Activated T-cell treated with anti-CD3 and anti-CD28 coated beads for 1 hour (primary cell): ENCODE measurements around the gene MYF6.

Experiments
- DNase-seq: peaks from one replicate; pipeline ENCODE4 v3.0.0-alpha.2; 2020; ENCODE audit warnings: low read depth

MYF6 gene

GRCh38 chr12:80707830-80708258 lies 410 bp downstream of the MYF6 start:
- no peak for DNase-seq

DNA sequence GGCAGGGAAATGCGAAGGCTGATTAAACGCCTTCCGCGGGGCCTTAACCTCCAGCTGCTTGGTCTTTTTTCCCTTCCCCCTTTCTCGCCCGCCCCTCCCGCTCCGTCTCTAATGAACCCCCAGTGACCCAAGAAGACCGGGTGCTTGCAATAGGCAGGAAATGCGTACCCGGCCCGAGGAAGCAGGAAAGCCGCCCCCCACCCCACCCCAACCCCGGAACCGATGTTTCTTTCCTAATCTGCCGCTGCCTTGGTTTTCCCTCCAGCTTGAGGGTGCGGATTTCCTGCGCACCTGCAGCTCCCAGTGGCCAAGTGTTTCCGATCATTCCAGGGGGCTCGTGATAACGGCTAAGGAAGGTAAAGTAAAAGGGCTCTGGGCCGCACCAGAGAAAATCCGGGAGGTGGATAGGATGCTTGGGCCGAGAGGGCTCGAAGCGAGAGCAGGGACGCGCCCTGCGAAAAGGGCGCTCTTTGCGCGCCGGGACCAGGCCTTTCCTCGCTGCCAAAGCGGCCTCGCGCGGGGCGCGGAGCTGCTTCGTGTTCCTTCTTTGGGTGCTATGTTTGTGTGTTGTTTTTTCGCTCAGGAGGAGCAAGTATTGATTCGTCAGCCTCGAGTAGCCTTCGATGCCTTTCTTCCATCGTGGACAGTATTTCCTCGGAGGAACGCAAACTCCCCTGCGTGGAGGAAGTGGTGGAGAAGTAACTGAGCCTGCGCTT lies 983 bp downstream of the MYF6 start:
- no peak for DNase-seq

- DNase-seq, result no peak
Observed at GRCh38 chr12:80708975-80709328, 1.5 kb downstream of the MYF6 start.

DNA sequence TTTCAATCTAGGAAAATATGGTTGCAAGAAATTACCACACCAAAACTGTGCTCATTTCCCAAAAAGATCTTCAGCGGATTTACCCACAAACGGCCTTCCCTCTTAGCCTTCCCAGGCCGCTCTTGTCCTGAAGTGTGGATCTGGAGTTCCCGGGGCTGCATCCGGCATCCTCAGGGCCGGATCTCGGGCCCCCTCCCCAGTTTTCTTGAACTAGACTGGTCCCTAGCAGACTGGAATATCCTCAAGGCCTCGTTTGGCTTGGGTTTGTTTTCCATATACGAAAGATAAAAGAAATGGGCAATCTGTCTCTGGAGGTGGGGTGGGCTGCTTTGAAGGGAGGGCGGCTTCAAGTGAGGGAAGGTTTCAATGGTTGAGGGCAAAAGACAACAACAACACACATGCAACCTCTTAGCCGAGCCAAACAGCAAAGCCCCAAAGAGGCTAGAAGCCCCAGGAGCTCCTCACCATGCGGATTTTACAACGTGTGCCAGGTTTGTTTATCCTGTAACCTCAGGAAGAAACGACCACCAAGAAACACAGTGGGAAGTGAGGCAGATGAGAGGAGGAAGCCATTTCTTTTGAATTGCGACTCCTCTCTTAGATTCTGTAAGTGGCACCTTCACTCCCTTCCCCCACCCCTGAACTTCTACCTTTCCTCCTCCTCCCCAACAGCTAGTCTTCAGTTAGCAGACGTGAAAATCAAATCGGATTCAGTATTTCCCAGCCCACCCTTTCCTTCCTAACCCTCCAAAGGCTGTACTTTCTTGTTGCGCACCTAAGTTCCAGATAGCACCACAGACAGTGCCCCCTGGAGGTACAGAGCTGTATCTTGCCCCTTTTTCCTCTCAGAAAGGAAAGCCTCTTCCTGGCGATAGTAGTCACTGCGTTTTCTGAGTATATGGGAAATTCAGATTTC lies 2.6 kb downstream of the MYF6 start:
- DNase-seq, result no peak

- no peak for DNase-seq
Observed at GRCh38 chr12:80710727-80711449, 3.5 kb downstream of the MYF6 start.

GRCh38 chr12:80711866-80712265 lies 4.4 kb downstream of the MYF6 start:
- DNase-seq, result no peak

- DNase-seq, result no peak
Observed at GRCh38 chr12:80712866-80713265, 5.4 kb downstream of the MYF6 start.

DNA sequence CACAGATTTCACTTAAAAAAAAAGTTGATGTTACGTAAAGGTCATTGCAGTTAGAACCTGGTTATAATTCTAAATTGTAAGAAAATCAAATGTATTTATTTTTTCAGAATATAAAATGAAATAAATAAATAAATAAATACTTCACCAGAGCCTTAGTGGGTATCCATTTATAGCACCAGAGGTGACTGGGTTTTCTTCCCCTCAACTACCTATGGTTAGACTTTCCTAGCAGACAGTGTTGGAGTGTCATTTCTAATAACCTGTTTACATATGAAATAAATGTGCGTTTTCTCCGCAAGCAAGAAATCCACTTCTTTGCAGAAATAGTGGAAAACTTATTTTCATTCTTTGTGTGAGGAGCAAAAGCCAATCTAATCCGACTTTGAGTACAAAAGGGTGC lies 6.0 kb downstream of the MYF6 start:
- DNase-seq, result no peak

GRCh38 chr12:80714055-80714454 lies 6.6 kb downstream of the MYF6 start:
- DNase-seq, result no peak

DNA sequence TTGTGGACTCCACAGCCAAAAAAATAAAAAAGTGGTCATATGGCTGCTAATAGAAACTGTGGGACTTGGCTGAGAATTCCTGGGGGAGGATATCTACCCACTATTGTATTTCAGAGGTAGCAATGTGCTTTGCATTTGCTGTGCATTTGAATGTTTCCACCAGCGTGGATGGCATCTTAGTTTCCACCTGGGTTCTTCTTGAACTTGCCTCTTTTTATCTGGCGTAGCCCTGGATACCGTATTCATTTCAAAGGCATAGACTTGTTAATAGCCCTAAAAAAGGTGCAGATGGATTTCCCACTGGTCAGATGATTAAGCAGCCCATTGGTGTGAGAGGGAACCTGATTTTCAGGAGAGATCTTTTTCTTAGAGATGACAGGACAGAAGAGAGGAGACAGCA lies 7.4 kb downstream of the MYF6 start:
- DNase-seq, result no peak

DNA sequence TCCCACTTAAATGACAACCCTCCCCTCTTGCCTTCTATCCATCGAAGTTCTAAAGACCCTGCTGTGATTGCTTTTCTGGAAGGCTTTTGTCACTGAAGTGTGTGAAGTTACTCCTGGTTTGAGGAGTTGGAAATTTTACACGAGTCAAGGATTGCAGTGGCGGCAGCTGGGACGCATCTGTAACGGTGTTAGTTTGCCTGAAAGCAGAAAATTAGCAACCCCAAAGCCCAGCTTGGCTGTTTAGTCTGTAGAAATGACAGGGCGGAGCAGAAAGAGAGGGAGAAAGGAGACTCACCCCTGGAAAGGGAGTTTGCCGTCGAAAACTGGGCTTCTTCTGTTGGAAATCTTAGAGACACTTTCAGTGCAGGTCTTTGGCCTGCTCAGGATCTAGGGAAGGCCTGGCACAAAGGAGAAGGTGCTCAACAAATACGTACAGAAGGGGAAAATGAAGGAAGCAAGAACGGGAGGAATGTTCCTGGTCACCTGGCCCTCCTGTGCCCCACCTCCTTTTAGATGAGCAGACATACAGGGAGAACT lies 8.3 kb downstream of the MYF6 start:
- no peak for DNase-seq

DNA sequence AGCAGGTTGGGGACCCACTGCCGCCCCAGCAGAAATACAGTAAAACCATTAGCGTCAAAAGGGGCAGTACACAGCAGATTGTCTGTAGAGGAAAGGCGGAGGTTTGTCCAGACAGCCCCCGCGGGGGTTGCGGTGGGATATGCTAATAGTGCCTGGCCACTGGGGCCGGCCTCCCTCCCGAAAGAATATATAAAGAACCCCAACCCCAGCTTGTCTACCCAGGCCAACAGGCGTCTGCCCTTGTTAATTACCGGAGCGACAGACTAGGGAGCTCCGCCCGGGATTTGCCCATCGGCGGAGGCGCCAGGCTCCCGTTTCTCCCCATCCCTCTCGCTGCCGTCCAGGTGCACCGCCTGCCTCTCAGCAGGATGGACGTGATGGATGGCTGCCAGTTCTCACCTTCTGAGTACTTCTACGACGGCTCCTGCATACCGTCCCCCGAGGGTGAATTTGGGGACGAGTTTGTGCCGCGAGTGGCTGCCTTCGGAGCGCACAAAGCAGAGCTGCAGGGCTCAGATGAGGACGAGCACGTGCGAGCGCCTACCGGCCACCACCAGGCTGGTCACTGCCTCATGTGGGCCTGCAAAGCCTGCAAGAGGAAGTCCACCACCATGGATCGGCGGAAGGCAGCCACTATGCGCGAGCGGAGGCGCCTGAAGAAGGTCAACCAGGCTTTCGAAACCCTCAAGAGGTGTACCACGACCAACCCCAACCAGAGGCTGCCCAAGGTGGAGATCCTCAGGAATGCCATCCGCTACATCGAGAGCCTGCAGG lies 9.4 kb downstream of the MYF6 start, which contains the start of gene MYF5:
Gene MYF5 (plus strand): TSS at position 217 of the 774 bp plus-strand sequence. CDS start 152 bp downstream, at position 369.
- DNase-seq, result no peak

DNA sequence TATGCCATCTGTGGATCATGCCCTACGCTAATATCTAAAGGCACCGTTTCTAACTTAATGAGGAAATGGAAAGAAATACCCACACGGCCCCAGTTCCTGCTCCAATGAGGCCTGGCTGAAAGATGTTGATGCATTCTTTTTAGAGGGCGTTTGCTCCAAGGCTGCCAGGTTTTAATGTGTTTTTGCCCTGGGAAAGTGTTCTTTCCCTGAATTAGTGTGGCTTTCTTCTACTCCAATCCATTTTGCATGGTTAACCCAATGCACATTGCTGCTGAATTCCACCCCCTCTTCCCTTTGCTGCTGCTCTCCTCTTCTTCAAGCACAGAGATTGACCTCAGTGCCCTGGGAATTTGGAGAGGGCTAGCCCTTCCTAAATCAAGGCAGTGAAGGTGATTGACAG lies 10.4 kb downstream of the MYF6 start:
- no peak for DNase-seq

DNA sequence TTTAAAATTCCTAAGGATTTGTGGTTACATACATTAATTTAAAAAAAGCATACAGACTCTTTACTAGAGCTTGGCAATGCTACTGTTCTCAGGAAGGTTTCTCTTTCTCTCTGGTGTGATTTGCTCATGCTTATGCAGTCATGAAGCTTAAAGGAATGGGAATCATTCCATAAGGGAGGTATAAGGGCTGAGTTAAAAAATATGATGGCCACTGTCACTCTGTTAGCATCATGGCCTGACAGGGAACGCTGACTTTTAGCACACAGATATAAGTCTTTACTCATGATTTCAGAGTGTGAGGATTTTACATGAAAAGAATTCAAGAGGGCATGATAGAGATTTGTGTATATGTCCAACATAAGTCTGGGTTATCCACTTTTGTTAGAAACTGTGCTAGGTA lies 13.1 kb downstream of the MYF6 start:
- no peak for DNase-seq

DNA sequence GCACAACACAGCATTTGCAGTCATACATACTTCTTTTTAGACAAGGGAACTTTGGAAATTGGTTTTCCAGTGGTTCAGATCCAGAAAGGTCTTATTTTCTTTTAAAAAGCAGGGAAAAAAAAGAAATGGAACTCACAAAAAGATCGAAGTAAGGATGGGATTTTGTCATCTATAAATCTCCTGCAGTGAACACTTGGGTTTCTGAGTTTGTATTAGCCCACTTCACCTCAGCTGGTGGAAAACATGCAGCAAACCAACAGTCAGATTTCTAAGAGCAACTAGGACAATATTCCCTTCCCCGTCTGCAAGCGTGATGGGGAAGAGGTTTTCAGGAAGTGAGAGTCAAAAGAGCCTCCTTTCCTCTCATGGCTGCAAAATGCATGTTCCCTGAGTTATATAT lies 13.9 kb downstream of the MYF6 start:
- DNase-seq, result no peak

DNA sequence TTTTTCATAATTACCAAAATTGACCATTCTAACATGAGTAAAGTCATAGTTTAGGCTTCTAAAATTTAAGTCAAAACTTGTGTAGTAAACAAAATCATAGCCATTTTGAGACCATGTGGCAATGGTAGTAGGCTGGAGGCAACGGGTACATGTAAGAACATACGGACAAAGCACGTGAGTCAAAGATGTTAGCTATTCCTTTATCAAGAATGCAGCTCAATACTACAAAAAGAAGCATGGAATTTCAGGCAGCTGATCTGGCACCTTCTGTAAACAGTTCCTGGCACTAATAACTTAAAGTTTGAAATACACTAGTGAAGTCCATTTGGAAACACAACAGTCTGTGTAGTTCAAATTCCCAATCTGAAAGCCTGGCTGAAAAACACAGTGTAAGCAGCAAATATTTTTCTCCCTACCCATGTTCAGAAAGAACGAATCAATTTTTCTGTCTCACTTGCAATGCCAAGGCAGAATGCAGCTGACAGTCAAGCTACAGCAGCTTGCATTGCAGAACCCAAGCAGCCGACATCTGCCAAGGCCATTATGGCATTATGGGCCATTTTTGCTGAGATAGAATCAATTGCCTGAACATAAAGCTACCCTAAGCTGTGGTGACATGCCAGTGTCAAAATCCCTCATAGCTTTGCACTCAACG lies 38.5 kb downstream of the MYF6 start:
- no peak for DNase-seq

DNA sequence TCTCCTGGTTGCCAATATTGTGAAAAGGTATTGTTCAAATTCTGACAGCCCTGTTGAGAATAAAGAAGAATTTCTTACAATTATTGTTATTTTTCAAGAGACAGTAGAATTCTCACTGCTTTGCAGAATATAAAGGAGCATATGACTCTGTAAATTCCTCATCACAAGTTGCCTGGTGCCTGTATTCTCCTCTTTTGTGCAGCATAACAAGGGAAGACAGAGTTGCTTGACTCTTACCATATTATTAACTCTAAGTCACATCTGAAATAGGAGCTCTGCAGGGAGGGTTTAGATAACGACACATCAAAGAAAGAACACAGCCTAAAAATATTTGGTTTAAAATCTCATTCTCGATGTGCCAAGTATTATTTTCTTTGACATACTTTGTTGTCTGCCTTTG lies 40.4 kb downstream of the MYF6 start:
- DNase-seq, result no peak

GRCh38 chr12:80749456-80749855 lies 42.0 kb downstream of the MYF6 start:
- DNase-seq, result no peak

GRCh38 chr12:80752464-80752863 lies 45.0 kb downstream of the MYF6 start:
- no peak for DNase-seq

DNA sequence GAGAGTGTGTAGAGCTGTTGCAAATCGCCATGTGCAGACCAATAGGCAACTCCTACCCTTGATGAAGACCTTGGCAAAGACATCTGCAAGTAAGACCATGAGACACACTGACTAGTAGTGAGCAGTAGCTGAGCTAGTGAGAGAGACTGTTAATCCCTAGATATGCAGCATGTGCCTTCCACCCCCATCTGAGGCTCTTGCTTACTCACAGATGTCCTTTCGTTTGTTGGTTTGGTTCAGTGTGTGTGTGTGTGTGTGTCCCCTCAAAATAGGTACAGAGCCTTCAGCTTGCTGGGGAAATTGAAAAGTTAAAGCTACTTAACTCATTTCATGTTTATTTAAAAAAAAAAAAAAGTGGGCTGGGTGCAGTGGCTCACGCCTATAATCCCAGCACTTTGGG lies 46.8 kb downstream of the MYF6 start:
- no peak for DNase-seq

DNA sequence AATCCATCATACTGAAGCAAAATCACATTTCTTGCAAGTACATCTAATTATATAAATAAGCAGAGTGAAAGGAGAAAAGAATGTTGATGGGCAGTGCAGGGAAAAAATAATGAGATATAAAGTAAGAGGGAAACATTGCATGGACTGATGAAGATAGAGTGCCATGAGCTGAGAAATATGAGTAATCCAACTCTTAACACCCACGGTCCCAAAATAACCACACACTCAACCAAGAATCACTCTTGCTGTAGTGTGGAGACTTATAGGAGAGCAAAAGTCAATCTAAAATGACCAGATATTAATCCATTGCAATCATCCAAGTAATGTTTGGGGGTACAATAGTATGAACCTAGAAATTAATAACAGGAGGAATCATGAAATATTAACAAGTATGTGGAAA lies 49.4 kb downstream of the MYF6 start:
- no peak for DNase-seq
